Left ventricle myocardium inferior (tissue), 1 donor: ENCODE results near the gene CERK. TPM values are rescaled to one million over a fixed set of nuclear protein-coding genes. Genes with fewer than 3 reads are reported as not detected.
A peak's percentile ranks its signal among the peaks of the same experiment; 100 is the strongest.
"Not testable (repeated sequence)": the region's sequence is repeated elsewhere in the genome, so short reads cannot be mapped to it uniquely, and the experiment has no call there.

Experiments
- DNase-seq: peaks from one replicate; pipeline ENCODE4 v3.0.0-alpha.2; 2020
- H3K27ac ChIP-seq: fragments of 200-600 bp; replicated peaks from 2 replicates; pipeline ENCODE4 v1.8.0; 2021
- H3K27me3 ChIP-seq: fragments of 200-600 bp; 2 replicates; pipeline ENCODE4 v1.8.0; 2021; ENCODE audit warnings: low read depth
- H3K36me3 ChIP-seq: fragments of 200-600 bp; 2 replicates; pipeline ENCODE4 v1.8.0; 2021
- H3K4me1 ChIP-seq: fragments of 200-600 bp; 2 replicates; pipeline ENCODE4 v1.8.0; 2021
- H3K4me3 ChIP-seq: fragments of 200-600 bp; 2 replicates; pipeline ENCODE4 v1.8.0; 2021; ENCODE audit warnings: mild to moderate bottlenecking, moderate library complexity
- H3K9me3 ChIP-seq: fragments of 200-600 bp; replicated peaks from 2 replicates; pipeline ENCODE4 v1.8.0; 2021
- intact Hi-C: fragments of 100-400 bp; cut with micrococcal nuclease; formaldehyde crosslinking; loops from one replicate; pipeline ENCODE4 v1.11.0; 2022
- total RNA-seq: library from RNA; stranded (reverse); fragmentation: NEBNext Ultra II Directional; extraction: Animal tissue kit (Norgen Biotek cat#: 25700); gene quantifications from one replicate; pipeline ENCODE4 v1.2.1, GENCODE V29; 2021
- TF ChIP-seq, protein P1 (sequence below): fragments of 200-600 bp; IDR thresholded peaks from 2 replicates; pipeline ENCODE4 v1.8.0; 2021; ENCODE audit warnings: antibody characterized with exemption, mild to moderate bottlenecking, borderline replicate concordance
- donor health status: DM: no; HTN: yes; CAD: no; lungs with severe emphysema.

The CERK gene
- total RNA-seq, 1 donor from 2014 or later: 76.9 TPM

- Histone ChIP-seq H3K9me3 (no peaks in the 10 kb centered on the region), H3K4me3 (peak overlapping the region; percentile 16), H3K36me3 (no peaks in the 10 kb centered on the region), H3K27ac (peak overlapping the region; percentile 96), H3K4me1 (peaks cover 97% of the 10 kb centered on the region), H3K27me3 (no peaks in the 10 kb centered on the region)
- intact Hi-C loops: no loop called here
- DNase-seq: peak; percentile 63
- TF ChIP-seq, protein P1, sequence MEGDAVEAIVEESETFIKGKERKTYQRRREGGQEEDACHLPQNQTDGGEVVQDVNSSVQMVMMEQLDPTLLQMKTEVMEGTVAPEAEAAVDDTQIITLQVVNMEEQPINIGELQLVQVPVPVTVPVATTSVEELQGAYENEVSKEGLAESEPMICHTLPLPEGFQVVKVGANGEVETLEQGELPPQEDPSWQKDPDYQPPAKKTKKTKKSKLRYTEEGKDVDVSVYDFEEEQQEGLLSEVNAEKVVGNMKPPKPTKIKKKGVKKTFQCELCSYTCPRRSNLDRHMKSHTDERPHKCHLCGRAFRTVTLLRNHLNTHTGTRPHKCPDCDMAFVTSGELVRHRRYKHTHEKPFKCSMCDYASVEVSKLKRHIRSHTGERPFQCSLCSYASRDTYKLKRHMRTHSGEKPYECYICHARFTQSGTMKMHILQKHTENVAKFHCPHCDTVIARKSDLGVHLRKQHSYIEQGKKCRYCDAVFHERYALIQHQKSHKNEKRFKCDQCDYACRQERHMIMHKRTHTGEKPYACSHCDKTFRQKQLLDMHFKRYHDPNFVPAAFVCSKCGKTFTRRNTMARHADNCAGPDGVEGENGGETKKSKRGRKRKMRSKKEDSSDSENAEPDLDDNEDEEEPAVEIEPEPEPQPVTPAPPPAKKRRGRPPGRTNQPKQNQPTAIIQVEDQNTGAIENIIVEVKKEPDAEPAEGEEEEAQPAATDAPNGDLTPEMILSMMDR: no peak
Observed at GRCh38 chr22:46649141-46650077, 88.6 kb downstream of the CERK start.

DNA sequence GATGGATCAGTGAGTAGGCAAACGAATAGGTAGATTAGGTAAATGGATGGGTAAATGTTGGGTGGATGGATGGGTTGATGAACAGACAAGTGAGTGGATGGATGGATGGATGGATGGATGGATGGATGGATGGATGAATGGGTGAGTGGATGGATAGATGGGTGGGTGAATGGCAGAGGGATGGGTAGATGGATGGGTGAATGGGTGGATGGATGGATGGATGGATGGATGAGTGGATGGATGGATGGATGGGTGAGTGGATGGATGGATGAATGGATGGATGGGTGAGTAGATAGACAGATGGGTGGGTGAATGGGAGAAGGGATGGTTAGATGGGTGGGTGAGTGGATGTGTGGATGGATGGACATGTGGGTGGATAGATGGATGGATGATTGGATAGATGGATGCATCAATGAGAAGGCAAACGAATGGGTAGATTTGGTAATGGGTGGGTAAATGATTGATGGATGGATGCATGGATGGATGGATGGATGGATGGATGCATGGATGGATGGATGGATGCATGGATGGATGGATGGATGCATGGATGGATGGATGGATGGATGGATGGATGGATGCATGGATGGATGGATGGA lies 89.7 kb downstream of the CERK start:
- H3K27ac ChIP-seq, intact Hi-C loops: not testable (repeated sequence)

DNA sequence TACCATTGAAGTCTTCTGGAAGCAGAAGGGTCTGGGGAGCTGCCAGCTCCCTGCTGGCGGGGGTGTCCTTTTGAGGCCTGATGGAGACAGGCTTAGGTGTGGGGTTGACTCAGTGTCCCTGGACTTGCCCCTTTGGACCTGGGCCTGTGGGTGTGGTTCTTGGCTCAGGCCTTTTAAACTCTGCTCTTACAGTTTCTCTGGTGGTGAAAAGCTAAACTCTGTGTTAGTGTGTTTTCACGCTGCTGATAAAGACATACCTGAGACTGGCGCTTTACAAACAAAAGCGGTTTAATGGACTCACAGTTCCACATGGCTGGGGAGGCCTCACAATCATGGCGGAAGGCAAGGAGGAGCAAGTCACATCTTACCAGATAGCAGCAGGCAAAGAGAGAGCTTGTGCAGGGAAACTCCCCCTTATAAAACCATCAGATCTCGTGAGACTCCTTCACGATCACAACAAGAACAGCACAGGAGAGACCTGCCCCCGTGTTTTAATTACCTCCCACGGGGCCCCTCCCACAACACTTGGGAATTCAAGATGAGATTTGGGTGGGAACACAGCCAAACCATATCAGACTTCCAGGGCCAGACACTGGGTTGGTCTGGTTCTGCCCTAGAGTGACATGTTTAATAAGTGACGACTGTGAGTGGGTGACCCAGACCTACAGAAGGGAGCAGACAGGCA lies 91.4 kb downstream of the CERK start:
- intact Hi-C loops: no loop called here
- peaks cover 83% of the 10 kb centered on the region for H3K4me1 ChIP-seq

More for the DNA sequence above, 89.7 kb downstream of the CERK start:
- not testable (repeated sequence) for H3K9me3 ChIP-seq, H3K27me3 ChIP-seq, DNase-seq, H3K36me3 ChIP-seq, H3K4me3 ChIP-seq
- peaks cover 88% of the 10 kb centered on the region for H3K4me1 ChIP-seq

DNA sequence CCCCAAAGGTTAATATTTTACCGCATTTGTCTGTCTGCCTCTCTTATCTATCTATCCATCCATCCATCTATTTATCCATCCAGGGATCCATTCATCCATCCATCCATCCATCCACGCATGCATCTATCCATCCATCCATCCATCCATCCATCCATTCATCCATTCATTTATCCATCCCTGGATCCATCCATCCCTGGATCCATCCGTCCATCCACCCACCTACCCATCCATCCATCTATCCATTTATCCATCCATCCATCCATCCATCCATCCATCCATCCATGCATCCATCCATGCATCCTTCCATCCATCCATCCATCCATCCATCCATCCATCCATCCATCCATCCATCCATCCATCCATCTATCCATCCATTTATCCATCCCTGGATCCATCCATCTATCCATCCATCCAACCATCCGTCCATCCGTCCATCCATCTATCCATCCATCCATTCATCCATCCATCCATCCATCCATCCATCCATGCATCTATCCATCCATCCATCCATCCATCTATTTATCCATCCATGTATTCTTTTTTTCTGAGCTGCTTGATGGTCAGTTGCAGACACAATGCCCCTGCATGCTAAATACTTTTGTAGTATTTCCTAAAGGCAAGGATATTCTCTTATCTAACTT lies 95.1 kb downstream of the CERK start:
- H3K4me1 ChIP-seq: peaks cover 86% of the 10 kb centered on the region
- H3K36me3 ChIP-seq, DNase-seq, H3K4me3 ChIP-seq, H3K27me3 ChIP-seq, H3K9me3 ChIP-seq, intact Hi-C loops: not testable (repeated sequence)
- peak overlapping the region; percentile 63 for H3K27ac ChIP-seq

More for the DNA sequence above, 91.4 kb downstream of the CERK start:
- TF ChIP-seq, protein P1: no peak
- no peaks in the 10 kb centered on the region for H3K27me3 ChIP-seq
- no peak overlapping the region for H3K4me3 ChIP-seq
- H3K9me3 ChIP-seq: no peaks in the 10 kb centered on the region
- H3K36me3 ChIP-seq: no peaks in the 10 kb centered on the region
- DNase-seq: no peak
- peak overlapping the region; percentile 44 for H3K27ac ChIP-seq

DNA sequence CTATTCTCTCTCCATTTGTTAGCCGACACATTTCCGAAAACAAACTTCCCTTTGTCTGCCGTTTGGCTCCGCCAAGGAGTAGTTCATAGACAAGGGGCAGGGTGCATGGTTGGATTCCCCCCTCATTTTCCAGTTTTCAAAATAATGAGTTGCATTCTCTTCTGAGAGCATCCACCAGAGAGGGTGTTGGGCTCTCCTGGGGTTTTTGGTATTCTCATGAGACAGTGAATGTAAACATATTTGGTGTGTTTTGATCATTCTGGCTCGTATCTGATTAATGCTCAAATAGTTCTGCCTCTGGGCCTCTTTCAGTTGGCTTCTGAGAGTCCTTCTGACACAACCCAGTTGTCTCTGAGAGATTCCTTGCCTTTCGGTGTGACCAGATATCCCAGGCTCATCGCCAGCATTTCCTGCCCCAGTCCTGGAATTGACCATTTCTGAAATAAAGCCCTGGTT lies 96.2 kb downstream of the CERK start:
- DNase-seq: no peak
- no peaks in the 10 kb centered on the region for H3K27me3 ChIP-seq
- peaks cover 83% of the 10 kb centered on the region for H3K4me1 ChIP-seq
- no peak overlapping the region for H3K4me3 ChIP-seq
- intact Hi-C loops: no loop called here
- no peaks in the 10 kb centered on the region for H3K9me3 ChIP-seq
- peak overlapping the region; percentile 63 for H3K27ac ChIP-seq
- H3K36me3 ChIP-seq: no peaks in the 10 kb centered on the region
- TF ChIP-seq, protein P1: no peak
